ENCODE measurements around the gene MRTFB. TPM values are rescaled to one million over a fixed set of nuclear protein-coding genes. Genes with fewer than 3 reads are reported as not detected.
A peak's percentile ranks its signal among the peaks of the same experiment; 100 is the strongest.

The MRTFB gene
- total RNA-seq, 4 donors from 2014 or later = 12.7 to 20.4 (median 14.8) TPM

- Histone ChIP-seq H3K4me1 (peaks cover 19 to 32% of the 10 kb centered on the region in 2 donors), H3K36me3 (no peaks in the 10 kb centered on the region), H3K9me3 (no peaks in the 10 kb centered on the region), H3K27ac (peak overlapping the region in 1 of 4 donors; percentile 6), H3K4me3 (no peak overlapping the region), H3K27me3 (no peaks in the 10 kb centered on the region)
- ATAC-seq (no peak), DNase-seq (no peak)
- no peak for TF ChIP-seq POLR2A (IDR thresholded peaks at IDR 0.05)
- TF ChIP-seq, protein P1, sequence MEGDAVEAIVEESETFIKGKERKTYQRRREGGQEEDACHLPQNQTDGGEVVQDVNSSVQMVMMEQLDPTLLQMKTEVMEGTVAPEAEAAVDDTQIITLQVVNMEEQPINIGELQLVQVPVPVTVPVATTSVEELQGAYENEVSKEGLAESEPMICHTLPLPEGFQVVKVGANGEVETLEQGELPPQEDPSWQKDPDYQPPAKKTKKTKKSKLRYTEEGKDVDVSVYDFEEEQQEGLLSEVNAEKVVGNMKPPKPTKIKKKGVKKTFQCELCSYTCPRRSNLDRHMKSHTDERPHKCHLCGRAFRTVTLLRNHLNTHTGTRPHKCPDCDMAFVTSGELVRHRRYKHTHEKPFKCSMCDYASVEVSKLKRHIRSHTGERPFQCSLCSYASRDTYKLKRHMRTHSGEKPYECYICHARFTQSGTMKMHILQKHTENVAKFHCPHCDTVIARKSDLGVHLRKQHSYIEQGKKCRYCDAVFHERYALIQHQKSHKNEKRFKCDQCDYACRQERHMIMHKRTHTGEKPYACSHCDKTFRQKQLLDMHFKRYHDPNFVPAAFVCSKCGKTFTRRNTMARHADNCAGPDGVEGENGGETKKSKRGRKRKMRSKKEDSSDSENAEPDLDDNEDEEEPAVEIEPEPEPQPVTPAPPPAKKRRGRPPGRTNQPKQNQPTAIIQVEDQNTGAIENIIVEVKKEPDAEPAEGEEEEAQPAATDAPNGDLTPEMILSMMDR (IDR thresholded peaks at IDR 0.05 in 4 of 5, conservative IDR thresholded peaks at IDR 0.05 in 1 of 5) = no peak
- intact Hi-C loops (cut with DNase I; ENCODE audit: low total_unique reads) (no loop called here), in situ Hi-C loops (cut with MboI; ENCODE audit: low sequenced_read_pairs in 4 of 4) (loop anchor here in 2 of 4 donors (5.0 to 10.0 kb wide), 2 partner anchors 272 to 274 kb away; partner anchors contain the start of gene ERCC4 (in 2 of the 2))
Observed at GRCh38 chr16:14196539-14196938, 125.4 kb downstream of the MRTFB start.

DNA sequence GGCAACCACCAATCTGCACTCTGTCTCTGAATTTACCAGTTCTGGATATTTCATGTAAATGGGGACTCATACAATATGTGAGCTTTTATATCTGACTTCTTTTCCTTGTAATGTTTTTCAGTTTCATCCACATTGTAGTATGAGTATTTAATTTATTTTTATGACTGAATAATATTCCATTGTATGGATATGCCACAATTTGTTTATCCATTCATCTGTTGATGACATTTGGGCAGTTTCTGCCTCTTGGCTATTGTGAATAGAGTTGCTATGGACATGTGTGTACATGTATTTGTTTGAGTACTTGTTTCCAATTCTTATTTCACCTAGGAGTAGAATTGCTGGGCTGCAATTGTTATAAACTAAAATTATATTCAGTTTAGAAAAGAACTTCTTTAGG, 126.9 kb downstream of the MRTFB start:
- Histone ChIP-seq H3K27ac (no peak overlapping the region), H3K9me3 (no peaks in the 10 kb centered on the region), H3K4me3 (no peak overlapping the region), H3K27me3 (no peaks in the 10 kb centered on the region), H3K4me1 (peaks cover 7 to 38% of the 10 kb centered on the region in 2 donors), H3K36me3 (no peaks in the 10 kb centered on the region)
- ATAC-seq = no peak
- in situ Hi-C loops (cut with MboI; ENCODE audit: low sequenced_read_pairs in 4 of 4) = loop anchor here in 2 of 4 donors (5.0 to 10.0 kb wide), 2 partner anchors 273 to 276 kb away; partner anchors contain the start of gene ERCC4 (in 2 of the 2)
- no peak for TF ChIP-seq POLR2A (IDR thresholded peaks at IDR 0.05)
- TF ChIP-seq, protein P1 (IDR thresholded peaks at IDR 0.05 in 4 of 5, conservative IDR thresholded peaks at IDR 0.05 in 1 of 5) = no peak
- intact Hi-C loops (cut with DNase I; ENCODE audit: low total_unique reads) = no loop called here
- no peak for DNase-seq

DNA sequence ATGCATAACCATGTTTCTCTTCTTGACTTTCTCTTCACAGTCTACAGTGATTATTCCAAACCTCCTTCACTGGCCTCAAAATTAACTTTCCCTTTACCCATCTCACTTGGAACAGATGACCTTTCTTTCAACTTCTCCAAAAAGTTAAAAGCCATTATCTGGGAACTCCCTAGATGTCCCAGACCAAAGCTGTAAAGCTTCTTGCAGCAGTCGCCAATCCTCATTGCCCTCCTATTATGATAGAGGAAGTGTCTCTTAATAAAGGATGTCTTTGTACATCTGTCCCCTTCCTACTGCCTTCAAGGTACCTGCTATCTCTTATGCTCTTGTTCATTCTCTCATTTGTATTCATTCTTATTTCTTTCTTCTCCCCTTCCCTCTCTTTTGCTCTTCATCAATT, 127.5 kb downstream of the MRTFB start:
- no peaks in the 10 kb centered on the region for H3K36me3 ChIP-seq
- no peak overlapping the region for H3K4me3 ChIP-seq
- TF ChIP-seq POLR2A (IDR thresholded peaks at IDR 0.05) = no peak
- TF ChIP-seq, protein P1 (IDR thresholded peaks at IDR 0.05 in 4 of 5, conservative IDR thresholded peaks at IDR 0.05 in 1 of 5) = no peak
- intact Hi-C loops (cut with DNase I; ENCODE audit: low total_unique reads) (no loop called here), in situ Hi-C loops (cut with MboI; ENCODE audit: low sequenced_read_pairs in 4 of 4) (loop anchor here in 2 of 4 donors (5.0 to 10.0 kb wide), 2 partner anchors 274 to 276 kb away; partner anchors contain the start of gene ERCC4 (in 2 of the 2))
- H3K27me3 ChIP-seq = no peaks in the 10 kb centered on the region
- H3K9me3 ChIP-seq = no peaks in the 10 kb centered on the region
- DNase-seq (no peak), ATAC-seq (no peak)
- peaks cover 7 to 34% of the 10 kb centered on the region in 2 donors for H3K4me1 ChIP-seq
- no peak overlapping the region for H3K27ac ChIP-seq

DNA sequence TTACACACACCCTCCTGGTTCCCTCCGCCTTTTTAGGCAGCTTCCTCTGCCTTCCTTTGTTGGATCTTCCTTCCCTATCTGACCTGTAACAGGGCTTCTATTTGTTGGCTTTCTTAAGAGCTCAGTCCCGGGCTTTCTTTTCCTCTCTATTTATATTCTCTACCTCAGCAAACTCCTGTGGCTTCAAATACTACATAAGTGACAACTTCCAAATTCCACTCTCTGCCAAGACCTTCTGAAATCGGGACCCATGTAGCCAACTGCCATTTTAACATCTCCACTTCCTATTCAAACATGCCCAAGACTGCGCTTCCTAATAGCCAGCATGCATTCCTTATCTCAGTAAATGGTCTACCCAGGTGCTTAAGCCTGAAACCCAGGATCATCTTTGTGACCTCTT, 128.1 kb downstream of the MRTFB start:
- TF ChIP-seq, protein P1 (IDR thresholded peaks at IDR 0.05 in 4 of 5, conservative IDR thresholded peaks at IDR 0.05 in 1 of 5) = no peak
- no peak for TF ChIP-seq POLR2A (IDR thresholded peaks at IDR 0.05)
- Histone ChIP-seq H3K4me3 (no peak overlapping the region), H3K27me3 (no peaks in the 10 kb centered on the region), H3K9me3 (no peaks in the 10 kb centered on the region), H3K36me3 (no peaks in the 10 kb centered on the region), H3K4me1 (peaks cover 7 to 28% of the 10 kb centered on the region in 2 donors), H3K27ac (peak overlapping the region in 1 of 4 donors; percentile 27)
- ATAC-seq (no peak), DNase-seq (no peak)
- intact Hi-C loops (cut with DNase I; ENCODE audit: low total_unique reads) = no loop called here
- in situ Hi-C loops (cut with MboI; ENCODE audit: low sequenced_read_pairs in 4 of 4) = loop anchor here in 2 of 4 donors (5.0 to 10.0 kb wide), 2 partner anchors 274 to 277 kb away; partner anchors contain the start of gene ERCC4 (in 2 of the 2)

All from gastrocnemius medialis (tissue), 4 donors.